Stimulated activated CD4-positive, alpha-beta T cell treated with anti-CD3 and anti-CD28 coated beads, Interleukin-2, amount 100 ng/mL, for 24 hours (primary cell): ENCODE results near the gene TC2N.
"Not testable (repeated sequence)": the region's sequence is repeated elsewhere in the genome, so short reads cannot be mapped to it uniquely, and the experiment has no call there.

ENCODE experiments used
- DNase-seq, 2 donors: peaks; one replicate each; pipeline ENCODE4 v3.0.0-alpha.2; 2020

TC2N gene

GRCh38 chr14:91751719-91752118 is 115.6 kb downstream of the TC2N start:
- DNase-seq: no peak

- no peak for DNase-seq
Measured at GRCh38 chr14:91750634-91751198, 116.6 kb downstream of the TC2N start.

GRCh38 chr14:91749868-91750267 is 117.5 kb downstream of the TC2N start:
- DNase-seq: no peak

- DNase-seq: no peak
Measured at GRCh38 chr14:91748049-91748448, 119.3 kb downstream of the TC2N start.

GRCh38 chr14:91745344-91745743 is 122.0 kb downstream of the TC2N start:
- DNase-seq: no peak

- DNase-seq: no peak
Measured at GRCh38 chr14:91744068-91744480, 123.3 kb downstream of the TC2N start.

GRCh38 chr14:91743305-91743653 is 124.1 kb downstream of the TC2N start:
- no peak for DNase-seq

- DNase-seq: no peak
Measured at GRCh38 chr14:91742621-91743304, 124.6 kb downstream of the TC2N start.

GRCh38 chr14:91739867-91740266 is 127.5 kb downstream of the TC2N start:
- DNase-seq: not testable (repeated sequence)

- no peak for DNase-seq
Measured at GRCh38 chr14:91737619-91738018, 129.7 kb downstream of the TC2N start.

GRCh38 chr14:91732859-91733477 is 134.4 kb downstream of the TC2N start:
- no peak for DNase-seq

GRCh38 chr14:91732439-91732838 is 134.9 kb downstream of the TC2N start:
- DNase-seq: no peak

- no peak for DNase-seq
Measured at GRCh38 chr14:91731986-91732385, 135.3 kb downstream of the TC2N start, which contains the start of gene CATSPERB. TSS of gene CATSPERB (minus strand) at chr14:91732086. CDS start at chr14:91729479, 2,607 bp downstream.

GRCh38 chr14:91731018-91731417 is 136.3 kb downstream of the TC2N start:
- DNase-seq: no peak

- DNase-seq: no peak
Measured at GRCh38 chr14:91729756-91730155, 137.6 kb downstream of the TC2N start.
